Measurements from ENCODE around the gene E2F6. TPM values are rescaled to one million over a fixed set of nuclear protein-coding genes. Genes with fewer than 3 reads are reported as not detected.

Gene E2F6
- total and polyA plus RNA-seq, 4 donors = 3.5 to 7.7 (median 4.8) TPM

DNA sequence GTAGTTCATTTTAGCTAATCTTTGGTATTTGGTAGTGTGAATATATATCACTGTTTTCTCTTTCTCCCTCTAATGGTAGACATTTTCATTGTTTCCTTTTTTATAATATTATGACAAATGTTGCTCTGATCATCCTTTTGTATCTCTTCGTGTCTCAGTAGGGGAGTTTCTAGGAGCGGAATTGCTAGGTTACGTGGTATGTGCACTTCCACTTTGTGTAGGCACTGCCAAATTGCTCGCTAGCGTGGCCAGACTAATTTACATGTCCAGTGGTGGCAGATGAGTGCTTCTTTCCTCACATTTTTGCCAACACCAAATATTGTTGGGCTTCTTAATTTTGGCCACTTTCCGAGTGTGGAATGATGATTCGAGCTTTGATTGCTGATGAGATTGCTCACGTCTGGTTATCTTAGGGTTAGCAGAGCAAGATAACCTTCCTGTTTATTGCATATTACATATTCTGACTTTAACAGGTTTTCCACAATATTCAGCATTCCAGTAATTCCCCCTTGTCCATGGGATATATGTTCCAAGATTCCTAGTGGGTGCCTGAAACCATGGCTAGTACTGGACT lies 37.5 kb upstream of the E2F6 start:
- Histone ChIP-seq H3K4me3 (ENCODE audit: low read depth in 1 of 3, low read length in 3 of 3) (no peak overlapping the region), H3K36me3 (ENCODE audit: control insufficient read depth in 4 of 4, insufficient read depth in 3 of 4, low read depth in 1 of 4, low read length in 3 of 4) (no peaks in the 10 kb centered on the region), H3K27ac (ENCODE audit: low read depth in 1 of 2, low read length in 2 of 2) (no peak overlapping the region), H3K4me1 (ENCODE audit: control insufficient read depth in 4 of 4, insufficient read depth in 4 of 4, low read length in 3 of 4) (peaks cover 6 to 50% (median 44%) of the 10 kb centered on the region in 4 donors), H3K9me3 (ENCODE audit: control insufficient read depth in 4 of 4, low read length in 3 of 4) (peaks cover 0 to 4% (median 1%) of the 10 kb centered on the region in 4 donors), H3K27me3 (ENCODE audit: control insufficient read depth in 4 of 4, insufficient read depth in 4 of 4, low read length in 3 of 4) (no peaks in the 10 kb centered on the region), H3K9ac (ENCODE audit: low read depth in 1 of 2, low read length in 2 of 2) (no peak overlapping the region)
- no peak for TF ChIP-seq RAD21 (IDR thresholded peaks at IDR 0.05)
- TF ChIP-seq, protein P1, sequence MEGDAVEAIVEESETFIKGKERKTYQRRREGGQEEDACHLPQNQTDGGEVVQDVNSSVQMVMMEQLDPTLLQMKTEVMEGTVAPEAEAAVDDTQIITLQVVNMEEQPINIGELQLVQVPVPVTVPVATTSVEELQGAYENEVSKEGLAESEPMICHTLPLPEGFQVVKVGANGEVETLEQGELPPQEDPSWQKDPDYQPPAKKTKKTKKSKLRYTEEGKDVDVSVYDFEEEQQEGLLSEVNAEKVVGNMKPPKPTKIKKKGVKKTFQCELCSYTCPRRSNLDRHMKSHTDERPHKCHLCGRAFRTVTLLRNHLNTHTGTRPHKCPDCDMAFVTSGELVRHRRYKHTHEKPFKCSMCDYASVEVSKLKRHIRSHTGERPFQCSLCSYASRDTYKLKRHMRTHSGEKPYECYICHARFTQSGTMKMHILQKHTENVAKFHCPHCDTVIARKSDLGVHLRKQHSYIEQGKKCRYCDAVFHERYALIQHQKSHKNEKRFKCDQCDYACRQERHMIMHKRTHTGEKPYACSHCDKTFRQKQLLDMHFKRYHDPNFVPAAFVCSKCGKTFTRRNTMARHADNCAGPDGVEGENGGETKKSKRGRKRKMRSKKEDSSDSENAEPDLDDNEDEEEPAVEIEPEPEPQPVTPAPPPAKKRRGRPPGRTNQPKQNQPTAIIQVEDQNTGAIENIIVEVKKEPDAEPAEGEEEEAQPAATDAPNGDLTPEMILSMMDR (IDR thresholded peaks at IDR 0.05; ENCODE audit: low read depth, low read length, missing input control) = no peak
- no peak for TF ChIP-seq EGR1 (IDR thresholded peaks at IDR 0.05; ENCODE audit: low read depth in 2 of 2)
- TF ChIP-seq, protein P2, sequence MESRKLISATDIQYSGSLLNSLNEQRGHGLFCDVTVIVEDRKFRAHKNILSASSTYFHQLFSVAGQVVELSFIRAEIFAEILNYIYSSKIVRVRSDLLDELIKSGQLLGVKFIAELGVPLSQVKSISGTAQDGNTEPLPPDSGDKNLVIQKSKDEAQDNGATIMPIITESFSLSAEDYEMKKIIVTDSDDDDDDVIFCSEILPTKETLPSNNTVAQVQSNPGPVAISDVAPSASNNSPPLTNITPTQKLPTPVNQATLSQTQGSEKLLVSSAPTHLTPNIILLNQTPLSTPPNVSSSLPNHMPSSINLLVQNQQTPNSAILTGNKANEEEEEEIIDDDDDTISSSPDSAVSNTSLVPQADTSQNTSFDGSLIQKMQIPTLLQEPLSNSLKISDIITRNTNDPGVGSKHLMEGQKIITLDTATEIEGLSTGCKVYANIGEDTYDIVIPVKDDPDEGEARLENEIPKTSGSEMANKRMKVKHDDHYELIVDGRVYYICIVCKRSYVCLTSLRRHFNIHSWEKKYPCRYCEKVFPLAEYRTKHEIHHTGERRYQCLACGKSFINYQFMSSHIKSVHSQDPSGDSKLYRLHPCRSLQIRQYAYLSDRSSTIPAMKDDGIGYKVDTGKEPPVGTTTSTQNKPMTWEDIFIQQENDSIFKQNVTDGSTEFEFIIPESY (IDR thresholded peaks at IDR 0.05) = no peak
- no peak for TF ChIP-seq RXRA (IDR thresholded peaks at IDR 0.05)
- TF ChIP-seq, protein P3, sequence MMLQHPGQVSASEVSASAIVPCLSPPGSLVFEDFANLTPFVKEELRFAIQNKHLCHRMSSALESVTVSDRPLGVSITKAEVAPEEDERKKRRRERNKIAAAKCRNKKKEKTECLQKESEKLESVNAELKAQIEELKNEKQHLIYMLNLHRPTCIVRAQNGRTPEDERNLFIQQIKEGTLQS (IDR thresholded peaks at IDR 0.05) = no peak
- no peak for TF ChIP-seq HNF4A (conservative IDR thresholded peaks at IDR 0.05)
- TF ChIP-seq TAF1 (conservative IDR thresholded peaks at IDR 0.05) = no peak
- TF ChIP-seq, protein P4, sequence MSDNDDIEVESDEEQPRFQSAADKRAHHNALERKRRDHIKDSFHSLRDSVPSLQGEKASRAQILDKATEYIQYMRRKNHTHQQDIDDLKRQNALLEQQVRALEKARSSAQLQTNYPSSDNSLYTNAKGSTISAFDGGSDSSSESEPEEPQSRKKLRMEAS (IDR thresholded peaks at IDR 0.05) = no peak
- no peak for TF ChIP-seq HNF4G (IDR thresholded peaks at IDR 0.05)
- no peak for TF ChIP-seq YY1 (IDR thresholded peaks at IDR 0.05)
- no peak for TF ChIP-seq FOXA1 (IDR thresholded peaks at IDR 0.05)
- no peak for TF ChIP-seq JUND (IDR thresholded peaks at IDR 0.05)
- no peak for TF ChIP-seq FOXA2 (IDR thresholded peaks at IDR 0.05)
- 65% methylated on average over 8 of the region's 8 CpGs for WGBS
- no peak for DNase-seq (ENCODE audit: low spot score)

DNA sequence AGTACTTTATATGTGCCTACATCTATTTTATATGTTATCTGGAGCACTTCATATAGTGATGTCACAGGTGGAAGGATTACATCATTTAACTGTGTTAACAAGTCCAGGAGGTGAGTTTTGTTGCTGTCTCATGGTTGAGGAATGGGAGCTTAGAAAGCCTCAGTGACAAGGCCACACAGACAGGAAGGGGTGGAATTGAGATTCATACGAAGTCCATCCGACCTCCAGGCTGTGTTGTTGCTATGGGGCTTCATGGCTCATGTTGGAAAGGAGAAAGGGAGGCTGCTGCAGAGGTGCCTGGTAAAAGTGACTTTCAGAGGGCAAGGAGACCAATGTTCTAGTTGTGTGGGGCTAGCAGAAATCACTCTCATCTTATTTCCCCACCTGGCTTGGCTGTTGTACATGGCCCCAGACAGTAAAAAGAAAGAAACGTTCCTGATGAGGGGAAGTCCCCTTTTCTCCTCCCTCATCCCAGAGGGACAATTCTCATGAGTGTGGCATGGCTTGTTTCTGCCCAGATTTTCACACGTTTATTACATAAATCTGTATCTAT lies 36.9 kb upstream of the E2F6 start:
- H3K27ac ChIP-seq (ENCODE audit: low read depth in 1 of 2, low read length in 2 of 2) = no peak overlapping the region
- WGBS = 92% methylated on average over 4 of the region's 4 CpGs
- peaks cover 7 to 52% (median 44%) of the 10 kb centered on the region in 4 donors for H3K4me1 ChIP-seq (ENCODE audit: control insufficient read depth in 4 of 4, insufficient read depth in 4 of 4, low read length in 3 of 4)
- no peaks in the 10 kb centered on the region for H3K36me3 ChIP-seq (ENCODE audit: control insufficient read depth in 4 of 4, insufficient read depth in 3 of 4, low read depth in 1 of 4, low read length in 3 of 4)
- no peak overlapping the region for H3K4me3 ChIP-seq (ENCODE audit: low read depth in 1 of 3, low read length in 3 of 3)
- no peaks in the 10 kb centered on the region for H3K27me3 ChIP-seq (ENCODE audit: control insufficient read depth in 4 of 4, insufficient read depth in 4 of 4, low read length in 3 of 4)
- peaks cover 0 to 4% (median 1%) of the 10 kb centered on the region in 4 donors for H3K9me3 ChIP-seq (ENCODE audit: control insufficient read depth in 4 of 4, low read length in 3 of 4)
- H3K9ac ChIP-seq (ENCODE audit: low read depth in 1 of 2, low read length in 2 of 2) = no peak overlapping the region
- DNase-seq (ENCODE audit: low spot score) = no peak
- no peak for TF ChIP-seq YY1 (IDR thresholded peaks at IDR 0.05)
- no peak for TF ChIP-seq EGR1 (IDR thresholded peaks at IDR 0.05; ENCODE audit: low read depth in 2 of 2)
- TF ChIP-seq, protein P3 (IDR thresholded peaks at IDR 0.05) = no peak
- no peak for TF ChIP-seq FOXA2 (IDR thresholded peaks at IDR 0.05)
- TF ChIP-seq, protein P2 (IDR thresholded peaks at IDR 0.05) = no peak
- TF ChIP-seq RXRA (IDR thresholded peaks at IDR 0.05) = no peak
- TF ChIP-seq, protein P4 (IDR thresholded peaks at IDR 0.05) = no peak
- TF ChIP-seq, protein P5, sequence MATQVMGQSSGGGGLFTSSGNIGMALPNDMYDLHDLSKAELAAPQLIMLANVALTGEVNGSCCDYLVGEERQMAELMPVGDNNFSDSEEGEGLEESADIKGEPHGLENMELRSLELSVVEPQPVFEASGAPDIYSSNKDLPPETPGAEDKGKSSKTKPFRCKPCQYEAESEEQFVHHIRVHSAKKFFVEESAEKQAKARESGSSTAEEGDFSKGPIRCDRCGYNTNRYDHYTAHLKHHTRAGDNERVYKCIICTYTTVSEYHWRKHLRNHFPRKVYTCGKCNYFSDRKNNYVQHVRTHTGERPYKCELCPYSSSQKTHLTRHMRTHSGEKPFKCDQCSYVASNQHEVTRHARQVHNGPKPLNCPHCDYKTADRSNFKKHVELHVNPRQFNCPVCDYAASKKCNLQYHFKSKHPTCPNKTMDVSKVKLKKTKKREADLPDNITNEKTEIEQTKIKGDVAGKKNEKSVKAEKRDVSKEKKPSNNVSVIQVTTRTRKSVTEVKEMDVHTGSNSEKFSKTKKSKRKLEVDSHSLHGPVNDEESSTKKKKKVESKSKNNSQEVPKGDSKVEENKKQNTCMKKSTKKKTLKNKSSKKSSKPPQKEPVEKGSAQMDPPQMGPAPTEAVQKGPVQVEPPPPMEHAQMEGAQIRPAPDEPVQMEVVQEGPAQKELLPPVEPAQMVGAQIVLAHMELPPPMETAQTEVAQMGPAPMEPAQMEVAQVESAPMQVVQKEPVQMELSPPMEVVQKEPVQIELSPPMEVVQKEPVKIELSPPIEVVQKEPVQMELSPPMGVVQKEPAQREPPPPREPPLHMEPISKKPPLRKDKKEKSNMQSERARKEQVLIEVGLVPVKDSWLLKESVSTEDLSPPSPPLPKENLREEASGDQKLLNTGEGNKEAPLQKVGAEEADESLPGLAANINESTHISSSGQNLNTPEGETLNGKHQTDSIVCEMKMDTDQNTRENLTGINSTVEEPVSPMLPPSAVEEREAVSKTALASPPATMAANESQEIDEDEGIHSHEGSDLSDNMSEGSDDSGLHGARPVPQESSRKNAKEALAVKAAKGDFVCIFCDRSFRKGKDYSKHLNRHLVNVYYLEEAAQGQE (IDR thresholded peaks at IDR 0.05) = no peak
- no peak for TF ChIP-seq GABPA (IDR thresholded peaks at IDR 0.05 in 1 of 2, conservative IDR thresholded peaks at IDR 0.05 in 1 of 2)
- TF ChIP-seq, protein P1 (IDR thresholded peaks at IDR 0.05; ENCODE audit: low read depth, low read length, missing input control) = no peak
- no peak for TF ChIP-seq HNF4G (IDR thresholded peaks at IDR 0.05)
- no peak for TF ChIP-seq JUND (IDR thresholded peaks at IDR 0.05)
- TF ChIP-seq HNF4A (conservative IDR thresholded peaks at IDR 0.05) = no peak
- TF ChIP-seq FOXA1 (IDR thresholded peaks at IDR 0.05) = no peak
